SK-N-SH (cell line): ENCODE data around the gene GCNT2. TPM values are rescaled to one million over a fixed set of nuclear protein-coding genes. Genes with fewer than 3 reads are reported as not detected.

Experiments used
- CTCF ChIA-PET: fragments of 300-600, 350-600 bp; formaldehyde crosslinking; extraction: SDS; loops from one replicate; lab custom pipeline; 2021; lab: Yijun Ruan, JAX
- POLR2A ChIA-PET: fragments of 350-600 bp; sonication (Branson Sonifier 250); formaldehyde crosslinking; extraction: SDS; loops from one replicate; lab custom pipeline; 2020; ENCODE audit warnings: antibody characterized with exemption, inconsistent platforms; lab: Yijun Ruan, JAX
- DNase-seq: peaks from one replicate; pipeline ENCODE4 v3.0.0; 2012
- H2AFZ ChIP-seq: fragments of 200-600 bp; sonication (generic); 2 replicates; pipeline ENCODE4 v1.8.1; 2016; ENCODE audit warnings: antibody characterized with exemption, mild to moderate bottlenecking, low read depth
- H3F3A ChIP-seq: fragments of 200-600 bp; sonication (generic); replicated peaks from 2 replicates; pipeline ENCODE3; 2016; ENCODE audit warnings: antibody characterized with exemption, mild to moderate bottlenecking; ENCODE audit not compliant: insufficient read depth
- H3K27ac ChIP-seq, 2 experiments: fragments of 200-500 bp in 1 of 2; fragments of 200-600 bp in 1 of 2; sonication (Bioruptor generic) in 1 of 2; sonication (generic), shearing (Covaris generic) in 1 of 2; 2 replicates each; pipeline versions ENCODE4 v1.5.1 to v1.6.1; 2014 to 2016; ENCODE audit warnings: low read depth in 2 of 2, inconsistent platforms in 1 of 2, low read length in 1 of 2, mild to moderate bottlenecking in 1 of 2, mixed read lengths in 1 of 2
- H3K27me3 ChIP-seq: fragments of 200-600 bp; sonication (generic), shearing (Covaris generic); 2 replicates; pipeline ENCODE4 v1.6.1; 2016; ENCODE audit warnings: mixed run types; ENCODE audit not compliant: insufficient read depth
- H3K36me3 ChIP-seq, 2 experiments: fragments of 200-500 bp in 1 of 2; fragments of 200-600 bp in 1 of 2; sonication (Bioruptor generic) in 1 of 2; sonication (generic) in 1 of 2; replicated peaks in 1 of 2; 2 replicates each; pipeline versions ENCODE3 to v1.5.1; 2014 to 2016; ENCODE audit warnings: low read length in 1 of 2, mild to moderate bottlenecking in 1 of 2; ENCODE audit not compliant: insufficient read depth in 2 of 2, control insufficient read depth in 1 of 2
- H3K4me1 ChIP-seq, 2 experiments: fragments of 200-500 bp in 1 of 2; fragments of 200-600 bp in 1 of 2; sonication (Bioruptor generic) in 1 of 2; sonication (generic), shearing (Covaris generic) in 1 of 2; 2 replicates each; pipeline versions ENCODE4 v1.5.1 to v1.6.1; 2014 to 2016; ENCODE audit warnings: low read depth in 1 of 2, low read length in 1 of 2, mixed run types in 1 of 2; ENCODE audit not compliant: insufficient read depth in 2 of 2, control insufficient read depth in 1 of 2
- H3K4me2 ChIP-seq: fragments of 200-600 bp; sonication (generic), shearing (Covaris generic); 2 replicates; pipeline ENCODE4 v1.6.1; 2017; ENCODE audit warnings: mixed run types
- H3K4me3 ChIP-seq, 2 experiments: fragments of 200-500 bp in 1 of 2; fragments of 200-600 bp in 1 of 2; sonication (Bioruptor generic) in 1 of 2; sonication (generic), shearing (Covaris generic) in 1 of 2; 2 replicates each; pipeline versions ENCODE4 v1.5.1 to v1.8.1; 2014 to 2016; ENCODE audit warnings: low read depth in 2 of 2, inconsistent platforms in 1 of 2, low read length in 1 of 2, mild to moderate bottlenecking in 1 of 2, mixed read lengths in 1 of 2, moderate library complexity in 1 of 2
- H3K79me2 ChIP-seq: fragments of 200-600 bp; sonication (generic); 2 replicates; pipeline ENCODE4 v1.8.1; 2017; ENCODE audit warnings: mild to moderate bottlenecking; ENCODE audit not compliant: insufficient read depth
- H3K9ac ChIP-seq: fragments of 200-600 bp; sonication (generic); 2 replicates; pipeline ENCODE4 v1.6.1; 2017; ENCODE audit warnings: mixed run types
- H3K9me2 ChIP-seq: fragments of 200-600 bp; sonication (generic); 2 replicates; pipeline ENCODE4 v1.6.1; 2017; ENCODE audit warnings: mixed run types
- H3K9me3 ChIP-seq: fragments of 200-600 bp; sonication (generic); 2 replicates; pipeline ENCODE4 v1.6.1; 2017; ENCODE audit warnings: mixed run types, mild to moderate bottlenecking, moderate library complexity
- H4K20me1 ChIP-seq: fragments of 200-600 bp; sonication (generic); 2 replicates; pipeline ENCODE4 v1.6.1; 2017; ENCODE audit warnings: mild to moderate bottlenecking, mixed run types; ENCODE audit not compliant: insufficient read depth
- CHD2 ChIP-seq: fragments of 150-350 bp; IDR thresholded peaks from 2 replicates; pipeline ENCODE4 v1.6.1; 2018; ENCODE audit warnings: low read length; ENCODE audit not compliant: partially characterized antibody
- EP300 ChIP-seq, 2 experiments: IDR thresholded peaks; 2 replicates each; pipeline versions ENCODE4 v1.4.0 to v1.6.1; 2012; ENCODE audit warnings: borderline replicate concordance in 1 of 2, low read depth in 1 of 2, low read length in 1 of 2
- GATA2 ChIP-seq: sonication (generic); formaldehyde crosslinking; IDR thresholded peaks from 2 replicates; pipeline ENCODE4 v1.5.0; 2020; ENCODE audit warnings: mild to moderate bottlenecking, missing genetic modification reagents
- JUND ChIP-seq: IDR thresholded peaks from 2 replicates; pipeline ENCODE4 v1.4.0; 2012
- MEF2A ChIP-seq: IDR thresholded peaks from 2 replicates; pipeline ENCODE4 v1.4.0; 2012; ENCODE audit warnings: low read depth, borderline replicate concordance
- MXI1 ChIP-seq: IDR thresholded peaks from 2 replicates; pipeline ENCODE4 v1.6.1; 2012; ENCODE audit warnings: mild to moderate bottlenecking, low read depth, low read length, improper control_type of control experiment
- POLR2AphosphoS5 ChIP-seq: IDR thresholded peaks from 2 replicates; pipeline ENCODE4 v1.6.1; 2012; ENCODE audit warnings: low read depth, low read length
- RAD21 ChIP-seq: IDR thresholded peaks from 2 replicates; pipeline ENCODE4 v1.6.1; 2012; ENCODE audit warnings: mild to moderate bottlenecking, low read length
- RCOR1 ChIP-seq: fragments of 150-350 bp; IDR thresholded peaks from 2 replicates; pipeline ENCODE4 v1.6.1; 2017; ENCODE audit warnings: antibody characterized with exemption, low read length
- RFX5 ChIP-seq: IDR thresholded peaks from 2 replicates; pipeline ENCODE4 v1.6.1; 2012; ENCODE audit warnings: mild to moderate bottlenecking, improper control_type of control experiment, low read length
- SIN3A ChIP-seq: IDR thresholded peaks from 2 replicates; pipeline ENCODE4 v1.6.1; 2012; ENCODE audit warnings: low read depth, mild to moderate bottlenecking, low read length, moderate library complexity, borderline replicate concordance
- SMC3 ChIP-seq: IDR thresholded peaks from 2 replicates; pipeline ENCODE4 v1.6.1; 2012; ENCODE audit warnings: low read depth, low read length, improper control_type of control experiment
- YY1 ChIP-seq: IDR thresholded peaks from 2 replicates; pipeline ENCODE4 v1.4.0; 2012; ENCODE audit warnings: low read depth, mild to moderate bottlenecking
- WGBS: methylation state at CpG from one replicate; pipeline ENCODE4 v1.1.6; 2017; ENCODE audit warnings: low lambda C conversion rate; 5-methylcytosine and 5-hydroxymethylcytosine counted together
- polyA plus RNA-seq, 3 experiments: library from polyadenylated mRNA; depleted of rRNA; stranded (reverse); fragments of >200 nt; gene quantifications; 2 replicates each; pipeline ENCODE4 v1.2.3, GENCODE V29; 2012
- TF ChIP-seq, protein P1 (sequence below): IDR thresholded peaks from 2 replicates; pipeline ENCODE4 v1.4.0; 2012; ENCODE audit warnings: low read depth, borderline replicate concordance
- TF ChIP-seq, protein P2 (sequence below): fragments of 150-350 bp; IDR thresholded peaks from 2 replicates; pipeline ENCODE4 v1.6.1; 2016; ENCODE audit warnings: mild to moderate bottlenecking, low read depth, low read length
- TF ChIP-seq, protein P3 (sequence below): IDR thresholded peaks from 2 replicates; pipeline ENCODE4 v1.4.0; 2012; ENCODE audit warnings: low read depth, borderline replicate concordance
- TF ChIP-seq, protein P4 (sequence below): IDR thresholded peaks from 2 replicates; pipeline ENCODE4 v1.6.1; 2012; ENCODE audit warnings: mild to moderate bottlenecking, low read depth, low read length, moderate library complexity
- TF ChIP-seq, protein P5 (sequence below): fragments of 200-600 bp; sonication (generic); IDR thresholded peaks from 2 replicates; pipeline ENCODE4 v1.6.1; 2017; ENCODE audit warnings: antibody characterized with exemption, mild to moderate bottlenecking, moderate library complexity

GCNT2 gene
- polyA plus RNA-seq, 1 of the 3 experiments (the other 2 are of a cell fraction): 0.13 TPM

DNA sequence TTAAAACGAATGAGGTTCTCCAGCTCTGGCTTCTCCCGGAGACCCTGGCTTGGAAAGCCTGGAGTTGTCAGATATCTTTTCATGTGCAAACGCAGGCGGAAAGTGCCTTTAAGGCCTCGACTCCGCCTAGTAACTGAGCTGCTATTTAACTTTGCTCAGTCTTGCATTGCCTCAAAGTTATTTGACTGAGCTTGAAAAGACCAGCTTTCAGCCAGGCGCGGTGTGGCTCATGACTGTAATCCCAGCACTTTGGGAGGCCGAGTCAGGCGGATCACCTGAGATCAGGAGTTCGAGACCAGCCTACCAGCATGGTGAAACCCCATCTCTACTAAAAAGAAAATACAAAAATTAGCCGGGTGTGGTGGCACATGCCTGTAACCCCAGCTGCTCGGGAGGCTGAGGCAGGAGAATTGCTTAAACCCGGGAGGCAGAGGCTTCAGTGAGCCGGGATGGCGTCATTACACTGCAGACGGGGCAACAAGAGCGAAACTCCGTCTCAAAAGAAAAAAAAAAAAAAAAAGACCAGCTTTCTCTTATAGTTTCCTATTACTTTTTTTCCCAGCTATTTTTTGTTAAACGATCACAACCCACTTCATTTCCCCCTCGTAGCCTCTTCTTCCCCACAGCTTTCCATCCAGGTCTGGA is 1.9 kb downstream of the GCNT2 start:
- Histone ChIP-seq H3K4me3 (no peak overlapping the region), H3F3A (no peaks in the 10 kb centered on the region), H3K4me1 (peaks cover 0 to 4% of the 10 kb centered on the region in 2 experiments; a peak in 1 of 4 replicates), H3K27me3 (no peaks in the 10 kb centered on the region), H4K20me1 (no peaks in the 10 kb centered on the region), H3K9ac (no peak overlapping the region), H3K9me2 (no peaks in the 10 kb centered on the region), H3K9me3 (no peaks in the 10 kb centered on the region), H3K79me2 (no peaks in the 10 kb centered on the region), H3K27ac (no peak overlapping the region), H2AFZ (no peak overlapping the region), H3K36me3 (no peaks in the 10 kb centered on the region), H3K4me2 (no peak overlapping the region)
- TF ChIP-seq, protein P1, sequence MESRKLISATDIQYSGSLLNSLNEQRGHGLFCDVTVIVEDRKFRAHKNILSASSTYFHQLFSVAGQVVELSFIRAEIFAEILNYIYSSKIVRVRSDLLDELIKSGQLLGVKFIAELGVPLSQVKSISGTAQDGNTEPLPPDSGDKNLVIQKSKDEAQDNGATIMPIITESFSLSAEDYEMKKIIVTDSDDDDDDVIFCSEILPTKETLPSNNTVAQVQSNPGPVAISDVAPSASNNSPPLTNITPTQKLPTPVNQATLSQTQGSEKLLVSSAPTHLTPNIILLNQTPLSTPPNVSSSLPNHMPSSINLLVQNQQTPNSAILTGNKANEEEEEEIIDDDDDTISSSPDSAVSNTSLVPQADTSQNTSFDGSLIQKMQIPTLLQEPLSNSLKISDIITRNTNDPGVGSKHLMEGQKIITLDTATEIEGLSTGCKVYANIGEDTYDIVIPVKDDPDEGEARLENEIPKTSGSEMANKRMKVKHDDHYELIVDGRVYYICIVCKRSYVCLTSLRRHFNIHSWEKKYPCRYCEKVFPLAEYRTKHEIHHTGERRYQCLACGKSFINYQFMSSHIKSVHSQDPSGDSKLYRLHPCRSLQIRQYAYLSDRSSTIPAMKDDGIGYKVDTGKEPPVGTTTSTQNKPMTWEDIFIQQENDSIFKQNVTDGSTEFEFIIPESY: no peak
- TF ChIP-seq, protein P2, sequence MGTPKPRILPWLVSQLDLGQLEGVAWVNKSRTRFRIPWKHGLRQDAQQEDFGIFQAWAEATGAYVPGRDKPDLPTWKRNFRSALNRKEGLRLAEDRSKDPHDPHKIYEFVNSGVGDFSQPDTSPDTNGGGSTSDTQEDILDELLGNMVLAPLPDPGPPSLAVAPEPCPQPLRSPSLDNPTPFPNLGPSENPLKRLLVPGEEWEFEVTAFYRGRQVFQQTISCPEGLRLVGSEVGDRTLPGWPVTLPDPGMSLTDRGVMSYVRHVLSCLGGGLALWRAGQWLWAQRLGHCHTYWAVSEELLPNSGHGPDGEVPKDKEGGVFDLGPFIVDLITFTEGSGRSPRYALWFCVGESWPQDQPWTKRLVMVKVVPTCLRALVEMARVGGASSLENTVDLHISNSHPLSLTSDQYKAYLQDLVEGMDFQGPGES: no peak
- TF ChIP-seq SMC3: no peak
- no peak for TF ChIP-seq MEF2A
- no peak for TF ChIP-seq SIN3A
- TF ChIP-seq, protein P3, sequence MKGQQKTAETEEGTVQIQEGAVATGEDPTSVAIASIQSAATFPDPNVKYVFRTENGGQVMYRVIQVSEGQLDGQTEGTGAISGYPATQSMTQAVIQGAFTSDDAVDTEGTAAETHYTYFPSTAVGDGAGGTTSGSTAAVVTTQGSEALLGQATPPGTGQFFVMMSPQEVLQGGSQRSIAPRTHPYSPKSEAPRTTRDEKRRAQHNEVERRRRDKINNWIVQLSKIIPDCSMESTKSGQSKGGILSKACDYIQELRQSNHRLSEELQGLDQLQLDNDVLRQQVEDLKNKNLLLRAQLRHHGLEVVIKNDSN: no peak
- no peak for TF ChIP-seq RFX5
- no peak for TF ChIP-seq GATA2 (CRISPR knock-in tag)
- TF ChIP-seq, protein P4, sequence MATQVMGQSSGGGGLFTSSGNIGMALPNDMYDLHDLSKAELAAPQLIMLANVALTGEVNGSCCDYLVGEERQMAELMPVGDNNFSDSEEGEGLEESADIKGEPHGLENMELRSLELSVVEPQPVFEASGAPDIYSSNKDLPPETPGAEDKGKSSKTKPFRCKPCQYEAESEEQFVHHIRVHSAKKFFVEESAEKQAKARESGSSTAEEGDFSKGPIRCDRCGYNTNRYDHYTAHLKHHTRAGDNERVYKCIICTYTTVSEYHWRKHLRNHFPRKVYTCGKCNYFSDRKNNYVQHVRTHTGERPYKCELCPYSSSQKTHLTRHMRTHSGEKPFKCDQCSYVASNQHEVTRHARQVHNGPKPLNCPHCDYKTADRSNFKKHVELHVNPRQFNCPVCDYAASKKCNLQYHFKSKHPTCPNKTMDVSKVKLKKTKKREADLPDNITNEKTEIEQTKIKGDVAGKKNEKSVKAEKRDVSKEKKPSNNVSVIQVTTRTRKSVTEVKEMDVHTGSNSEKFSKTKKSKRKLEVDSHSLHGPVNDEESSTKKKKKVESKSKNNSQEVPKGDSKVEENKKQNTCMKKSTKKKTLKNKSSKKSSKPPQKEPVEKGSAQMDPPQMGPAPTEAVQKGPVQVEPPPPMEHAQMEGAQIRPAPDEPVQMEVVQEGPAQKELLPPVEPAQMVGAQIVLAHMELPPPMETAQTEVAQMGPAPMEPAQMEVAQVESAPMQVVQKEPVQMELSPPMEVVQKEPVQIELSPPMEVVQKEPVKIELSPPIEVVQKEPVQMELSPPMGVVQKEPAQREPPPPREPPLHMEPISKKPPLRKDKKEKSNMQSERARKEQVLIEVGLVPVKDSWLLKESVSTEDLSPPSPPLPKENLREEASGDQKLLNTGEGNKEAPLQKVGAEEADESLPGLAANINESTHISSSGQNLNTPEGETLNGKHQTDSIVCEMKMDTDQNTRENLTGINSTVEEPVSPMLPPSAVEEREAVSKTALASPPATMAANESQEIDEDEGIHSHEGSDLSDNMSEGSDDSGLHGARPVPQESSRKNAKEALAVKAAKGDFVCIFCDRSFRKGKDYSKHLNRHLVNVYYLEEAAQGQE: no peak
- TF ChIP-seq JUND: no peak
- TF ChIP-seq POLR2AphosphoS5: no peak
- TF ChIP-seq RAD21: no peak
- TF ChIP-seq RCOR1: no peak
- no peak for TF ChIP-seq YY1
- TF ChIP-seq EP300 (IDR thresholded peaks at IDR 0.05; ENCODE audit: borderline replicate concordance in 1 of 2, low read depth in 1 of 2, low read length in 1 of 2): no peak
- no peak for TF ChIP-seq CHD2
- TF ChIP-seq, protein P5, sequence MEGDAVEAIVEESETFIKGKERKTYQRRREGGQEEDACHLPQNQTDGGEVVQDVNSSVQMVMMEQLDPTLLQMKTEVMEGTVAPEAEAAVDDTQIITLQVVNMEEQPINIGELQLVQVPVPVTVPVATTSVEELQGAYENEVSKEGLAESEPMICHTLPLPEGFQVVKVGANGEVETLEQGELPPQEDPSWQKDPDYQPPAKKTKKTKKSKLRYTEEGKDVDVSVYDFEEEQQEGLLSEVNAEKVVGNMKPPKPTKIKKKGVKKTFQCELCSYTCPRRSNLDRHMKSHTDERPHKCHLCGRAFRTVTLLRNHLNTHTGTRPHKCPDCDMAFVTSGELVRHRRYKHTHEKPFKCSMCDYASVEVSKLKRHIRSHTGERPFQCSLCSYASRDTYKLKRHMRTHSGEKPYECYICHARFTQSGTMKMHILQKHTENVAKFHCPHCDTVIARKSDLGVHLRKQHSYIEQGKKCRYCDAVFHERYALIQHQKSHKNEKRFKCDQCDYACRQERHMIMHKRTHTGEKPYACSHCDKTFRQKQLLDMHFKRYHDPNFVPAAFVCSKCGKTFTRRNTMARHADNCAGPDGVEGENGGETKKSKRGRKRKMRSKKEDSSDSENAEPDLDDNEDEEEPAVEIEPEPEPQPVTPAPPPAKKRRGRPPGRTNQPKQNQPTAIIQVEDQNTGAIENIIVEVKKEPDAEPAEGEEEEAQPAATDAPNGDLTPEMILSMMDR: no peak
- no peak for TF ChIP-seq MXI1
- ChIA-PET POLR2A (no interaction called here), CTCF (interaction anchor here (1.6 to 4.3 kb wide), 2 partner anchors 13 to 278 kb away, joined by 3 to 25 read pairs; no protein-coding TSS in a partner anchor)
- DNase-seq: no peak
- WGBS: 83% methylated on average over 21 of the region's 21 CpGs
